Endometrial microvascular endothelial cells (primary cell): ENCODE results near the gene FLNA. TPM values are rescaled to one million over a fixed set of nuclear protein-coding genes. Genes with fewer than 3 reads are reported as not detected.
"Not testable (repeated sequence)": the region's sequence is repeated elsewhere in the genome, so short reads cannot be mapped to it uniquely, and the experiment has no call there.

Experiments used
- in situ Hi-C: cut with HindIII; loops from 2 replicates; pipeline ENCODE4 v1.10.0; 2017; ENCODE audit warnings: low sequenced_read_pairs, low pct_unique_long_range_greater_than_20kb; ENCODE audit errors: inconsistent ontology term
- total RNA-seq: library from RNA; depleted of rRNA; stranded (reverse); fragments of >200 nt; gene quantifications from one replicate; pipeline ENCODE4 v1.2.3, GENCODE V29; 2015; ENCODE audit errors: inconsistent ontology term

FLNA gene
- total RNA-seq, 1 donor from 2014 or later, result 1,820 TPM

GRCh38 chrX:154322890-154323289 is 51.5 kb downstream of the FLNA start:
- in situ Hi-C loops, result no loop called here

- in situ Hi-C loops, result no loop called here
Measured at GRCh38 chrX:154321594-154321993, 52.8 kb downstream of the FLNA start.

- in situ Hi-C loops, result no loop called here
Measured at GRCh38 chrX:154321152-154321551, 53.3 kb downstream of the FLNA start.

GRCh38 chrX:154320406-154320805 is 54.0 kb downstream of the FLNA start:
- in situ Hi-C loops, result no loop called here

GRCh38 chrX:154317391-154317995 is 56.9 kb downstream of the FLNA start:
- in situ Hi-C loops, result no loop called here

- in situ Hi-C loops, result no loop called here
Measured at GRCh38 chrX:154315416-154315815, 59.0 kb downstream of the FLNA start.

- in situ Hi-C loops, result no loop called here
Measured at GRCh38 chrX:154313147-154313546, 61.3 kb downstream of the FLNA start.

GRCh38 chrX:154312116-154312515 is 62.3 kb downstream of the FLNA start:
- in situ Hi-C loops, result no loop called here

GRCh38 chrX:154310616-154311536 is 63.6 kb downstream of the FLNA start:
- in situ Hi-C loops, result no loop called here

- in situ Hi-C loops, result no loop called here
Measured at GRCh38 chrX:154309041-154309775, 65.2 kb downstream of the FLNA start.

GRCh38 chrX:154308108-154308946 is 66.1 kb downstream of the FLNA start:
- in situ Hi-C loops, result no loop called here

- in situ Hi-C loops, result no loop called here
Measured at GRCh38 chrX:154307202-154307601, 67.2 kb downstream of the FLNA start.

- in situ Hi-C loops, result no loop called here
Measured at GRCh38 chrX:154305541-154306205, 68.8 kb downstream of the FLNA start.

GRCh38 chrX:154304846-154305245 is 69.6 kb downstream of the FLNA start:
- in situ Hi-C loops, result no loop called here

GRCh38 chrX:154303476-154303875 is 71.0 kb downstream of the FLNA start:
- in situ Hi-C loops, result no loop called here

- in situ Hi-C loops, result not testable (repeated sequence)
Measured at GRCh38 chrX:154302998-154303397, 71.4 kb downstream of the FLNA start.

GRCh38 chrX:154300816-154301215 is 73.6 kb downstream of the FLNA start:
- in situ Hi-C loops, result no loop called here
